ENCODE data around the gene POLK.

The POLK gene

GRCh38 chr5:75511435-75512382 is at the start of gene POLK, which contains the start of gene CERT1:
POLK (plus strand) TSS chr5:75511891.
CERT1 (minus strand) TSS chr5:75511629; CDS start chr5:75511207, 422 bp downstream.
- TF ChIP-seq, protein P1, sequence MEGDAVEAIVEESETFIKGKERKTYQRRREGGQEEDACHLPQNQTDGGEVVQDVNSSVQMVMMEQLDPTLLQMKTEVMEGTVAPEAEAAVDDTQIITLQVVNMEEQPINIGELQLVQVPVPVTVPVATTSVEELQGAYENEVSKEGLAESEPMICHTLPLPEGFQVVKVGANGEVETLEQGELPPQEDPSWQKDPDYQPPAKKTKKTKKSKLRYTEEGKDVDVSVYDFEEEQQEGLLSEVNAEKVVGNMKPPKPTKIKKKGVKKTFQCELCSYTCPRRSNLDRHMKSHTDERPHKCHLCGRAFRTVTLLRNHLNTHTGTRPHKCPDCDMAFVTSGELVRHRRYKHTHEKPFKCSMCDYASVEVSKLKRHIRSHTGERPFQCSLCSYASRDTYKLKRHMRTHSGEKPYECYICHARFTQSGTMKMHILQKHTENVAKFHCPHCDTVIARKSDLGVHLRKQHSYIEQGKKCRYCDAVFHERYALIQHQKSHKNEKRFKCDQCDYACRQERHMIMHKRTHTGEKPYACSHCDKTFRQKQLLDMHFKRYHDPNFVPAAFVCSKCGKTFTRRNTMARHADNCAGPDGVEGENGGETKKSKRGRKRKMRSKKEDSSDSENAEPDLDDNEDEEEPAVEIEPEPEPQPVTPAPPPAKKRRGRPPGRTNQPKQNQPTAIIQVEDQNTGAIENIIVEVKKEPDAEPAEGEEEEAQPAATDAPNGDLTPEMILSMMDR (conservative IDR thresholded peaks at IDR 0.05; ENCODE audit: low read depth, low read length): no peak
- H3K4me3 ChIP-seq (ENCODE audit: low read length): peak within 1 kb of the TSS; percentile 94
- peak; percentile 96 for DNase-seq (ENCODE audit: low read depth)

- DNase-seq (ENCODE audit: low read depth): no peak
- TF ChIP-seq, protein P1 (conservative IDR thresholded peaks at IDR 0.05; ENCODE audit: low read depth, low read length): no peak
Observed at GRCh38 chr5:75463726-75464125, 48.0 kb upstream of the POLK start.

GRCh38 chr5:75465480-75465879 is 46.2 kb upstream of the POLK start:
- TF ChIP-seq, protein P1 (conservative IDR thresholded peaks at IDR 0.05; ENCODE audit: low read depth, low read length): no peak
- peak; percentile 5 for DNase-seq (ENCODE audit: low read depth)

More at GRCh38 chr5:75463726-75464125, 48.0 kb upstream of the POLK start:
- H3K4me3 ChIP-seq (ENCODE audit: low read length): no peak overlapping the region

GRCh38 chr5:75466006-75466716 is 45.5 kb upstream of the POLK start:
- TF ChIP-seq, protein P1 (conservative IDR thresholded peaks at IDR 0.05; ENCODE audit: low read depth, low read length): no peak
- H3K4me3 ChIP-seq (ENCODE audit: low read length): no peak overlapping the region
- no peak for DNase-seq (ENCODE audit: low read depth)

More at GRCh38 chr5:75465480-75465879, 46.2 kb upstream of the POLK start:
- H3K4me3 ChIP-seq (ENCODE audit: low read length): no peak overlapping the region

- no peak for DNase-seq (ENCODE audit: low read depth)
Observed at GRCh38 chr5:75468593-75468992, 43.1 kb upstream of the POLK start.

GRCh38 chr5:75469017-75469416 is 42.7 kb upstream of the POLK start:
- TF ChIP-seq, protein P1 (conservative IDR thresholded peaks at IDR 0.05; ENCODE audit: low read depth, low read length): no peak
- DNase-seq (ENCODE audit: low read depth): no peak
- no peak overlapping the region for H3K4me3 ChIP-seq (ENCODE audit: low read length)

More at GRCh38 chr5:75468593-75468992, 43.1 kb upstream of the POLK start:
- TF ChIP-seq, protein P1 (conservative IDR thresholded peaks at IDR 0.05; ENCODE audit: low read depth, low read length): no peak
- H3K4me3 ChIP-seq (ENCODE audit: low read length): no peak overlapping the region
